Type B pancreatic cell (in vitro differentiated cells): ENCODE measurements around the gene CYP26B1. TPM values are rescaled to one million over a fixed set of nuclear protein-coding genes. Genes with fewer than 3 reads are reported as not detected.
A peak's percentile ranks its signal among the peaks of the same experiment; 100 is the strongest.

ENCODE experiments used
- DNase-seq: peaks from one replicate; pipeline ENCODE4 v3.0.0; 2021; ENCODE audit warnings: mixed read lengths; ENCODE audit not compliant: unreplicated experiment; ENCODE audit errors: extremely low spot score
- H3K27ac Mint-ChIP-seq: 2 replicates; pipeline ENCODE4 v1.8.0; 2021; ENCODE audit warnings: mild to moderate bottlenecking, mixed read lengths
- H3K27me3 Mint-ChIP-seq: 2 replicates; pipeline ENCODE4 v1.8.0; 2021; ENCODE audit warnings: mixed read lengths
- H3K36me3 Mint-ChIP-seq: 2 replicates; pipeline ENCODE4 v1.8.0; 2021; ENCODE audit warnings: mixed read lengths
- H3K4me1 Mint-ChIP-seq: one replicate; pipeline ENCODE4 v1.8.0; 2021; ENCODE audit warnings: mixed read lengths; ENCODE audit not compliant: unreplicated experiment
- H3K4me3 Mint-ChIP-seq: 2 replicates; pipeline ENCODE4 v1.8.0; 2021; ENCODE audit warnings: mild to moderate bottlenecking, mixed read lengths
- H3K9me3 Mint-ChIP-seq: 2 replicates; pipeline ENCODE4 v1.8.0; 2021; ENCODE audit warnings: mixed read lengths
- CTCF ChIP-seq: fragments of 200-600 bp; sonication (generic); conservative IDR thresholded peaks from 2 replicates; pipeline ENCODE4 v1.5.0; 2021; ENCODE audit warnings: antibody characterized with exemption, mild to moderate bottlenecking
- total RNA-seq: library from RNA; stranded (reverse); gene quantifications from 2 replicates; pipeline ENCODE4 v1.2.1, GENCODE V29; 2021; ENCODE audit warnings: low replicate concordance

Gene CYP26B1
- total RNA-seq, 1 donor from 2014 or later = 23.6 TPM

- Mint-ChIP-seq H3K4me3 (peak overlapping the region; percentile 88), H3K27ac (peak overlapping the region; percentile 83), H3K4me1 (peaks cover 22% of the 10 kb centered on the region), H3K27me3 (peaks cover 67% of the 10 kb centered on the region), H3K9me3 (no peaks in the 10 kb centered on the region), H3K36me3 (no peaks in the 10 kb centered on the region)
- TF ChIP-seq CTCF = peak; percentile 88
- peak; percentile 91 for DNase-seq
These were observed 2.6 kb upstream of the CYP26B1 start for GRCh38 chr2:72150157-72150860.

GRCh38 chr2:72149556-72150156 lies 2.0 kb upstream of the CYP26B1 start:
- H3K27ac Mint-ChIP-seq = peak overlapping the region; percentile 83
- DNase-seq = peak; percentile 66

GRCh38 chr2:72148837-72149555 lies 1.3 kb upstream of the CYP26B1 start:
- Mint-ChIP-seq H3K36me3 (no peaks in the 10 kb centered on the region), H3K9me3 (no peaks in the 10 kb centered on the region), H3K27me3 (peaks cover 74% of the 10 kb centered on the region), H3K4me1 (peaks cover 22% of the 10 kb centered on the region), H3K27ac (peak overlapping the region; percentile 83), H3K4me3 (peak overlapping the region; percentile 88)
- peak; percentile 72 for DNase-seq
- no peak for TF ChIP-seq CTCF

More at GRCh38 chr2:72149556-72150156, 2.0 kb upstream of the CYP26B1 start:
- Mint-ChIP-seq H3K36me3 (no peaks in the 10 kb centered on the region), H3K27me3 (peaks cover 72% of the 10 kb centered on the region), H3K4me3 (peak overlapping the region; percentile 88), H3K9me3 (no peaks in the 10 kb centered on the region), H3K4me1 (peaks cover 22% of the 10 kb centered on the region)
- TF ChIP-seq CTCF = no peak

GRCh38 chr2:72148003-72148836 lies 558 bp upstream of the CYP26B1 start:
- DNase-seq = no peak
- Mint-ChIP-seq H3K4me1 (peaks cover 22% of the 10 kb centered on the region), H3K27ac (peak overlapping the region; percentile 83), H3K27me3 (peaks cover 78% of the 10 kb centered on the region), H3K36me3 (no peaks in the 10 kb centered on the region), H3K9me3 (no peaks in the 10 kb centered on the region), H3K4me3 (peak overlapping the region; percentile 90)
- TF ChIP-seq CTCF = no peak
